Transverse colon (tissue), 4 donors: ENCODE data around the gene SLC45A2.

Source experiments
- EP300 ChIP-seq: sonication (generic); formaldehyde crosslinking; IDR thresholded peaks from one replicate; pipeline ENCODE4 v1.6.1; 2017; ENCODE audit warnings: antibody characterized with exemption, low read depth
- POLR2A ChIP-seq: fragments of 450-650 bp; IDR thresholded peaks from one replicate; pipeline ENCODE4 v1.6.1; 2016; ENCODE audit warnings: antibody characterized with exemption, mild to moderate bottlenecking, moderate library complexity
- POLR2AphosphoS5 ChIP-seq, 3 donors: sonication (generic); formaldehyde crosslinking; IDR thresholded peaks; one replicate each; pipeline ENCODE4 v1.6.1; 2016; ENCODE audit warnings: antibody characterized with exemption in 3 of 3
- TF ChIP-seq, protein P1 (sequence below), 5 experiments: fragments of 200-600 bp in 3 of 5; fragments of 450-650 bp in 2 of 5; sonication (generic) in 3 of 5; IDR thresholded peaks; 1 replicate in 2 of 5; 2 replicates in 3 of 5; pipeline ENCODE4 v1.5.1; 2016 to 2017; ENCODE audit warnings: antibody characterized with exemption in 5 of 5, inconsistent platforms in 3 of 5, mild to moderate bottlenecking in 2 of 5, moderate library complexity in 1 of 5

DNA sequence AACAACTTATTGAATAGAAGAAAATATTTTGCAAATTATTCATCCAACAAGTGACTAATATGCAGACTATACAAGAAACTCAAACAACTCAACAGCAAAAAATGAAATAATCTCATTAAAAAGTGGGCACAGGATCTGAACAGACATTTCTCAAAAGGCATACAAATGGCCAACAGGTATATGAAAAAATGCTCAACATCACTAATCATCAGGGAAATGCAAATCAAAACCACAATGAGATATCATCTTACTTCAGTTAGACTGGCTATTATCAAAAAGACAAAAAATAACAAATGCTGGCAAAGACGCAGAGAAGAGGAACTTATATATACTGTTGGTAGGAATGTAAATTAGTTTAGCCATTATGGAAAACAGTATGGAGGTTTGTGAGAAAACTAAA, 25.1 kb upstream of the SLC45A2 start:
- TF ChIP-seq, protein P1, sequence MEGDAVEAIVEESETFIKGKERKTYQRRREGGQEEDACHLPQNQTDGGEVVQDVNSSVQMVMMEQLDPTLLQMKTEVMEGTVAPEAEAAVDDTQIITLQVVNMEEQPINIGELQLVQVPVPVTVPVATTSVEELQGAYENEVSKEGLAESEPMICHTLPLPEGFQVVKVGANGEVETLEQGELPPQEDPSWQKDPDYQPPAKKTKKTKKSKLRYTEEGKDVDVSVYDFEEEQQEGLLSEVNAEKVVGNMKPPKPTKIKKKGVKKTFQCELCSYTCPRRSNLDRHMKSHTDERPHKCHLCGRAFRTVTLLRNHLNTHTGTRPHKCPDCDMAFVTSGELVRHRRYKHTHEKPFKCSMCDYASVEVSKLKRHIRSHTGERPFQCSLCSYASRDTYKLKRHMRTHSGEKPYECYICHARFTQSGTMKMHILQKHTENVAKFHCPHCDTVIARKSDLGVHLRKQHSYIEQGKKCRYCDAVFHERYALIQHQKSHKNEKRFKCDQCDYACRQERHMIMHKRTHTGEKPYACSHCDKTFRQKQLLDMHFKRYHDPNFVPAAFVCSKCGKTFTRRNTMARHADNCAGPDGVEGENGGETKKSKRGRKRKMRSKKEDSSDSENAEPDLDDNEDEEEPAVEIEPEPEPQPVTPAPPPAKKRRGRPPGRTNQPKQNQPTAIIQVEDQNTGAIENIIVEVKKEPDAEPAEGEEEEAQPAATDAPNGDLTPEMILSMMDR (IDR thresholded peaks at IDR 0.05), result no peak
- TF ChIP-seq EP300, result no peak
- no peak for TF ChIP-seq POLR2A
- no peak for TF ChIP-seq POLR2AphosphoS5 (IDR thresholded peaks at IDR 0.05)
